ENCODE data around the gene C16orf87.
A peak's percentile ranks its signal among the peaks of the same experiment; 100 is the strongest.
"Not testable (repeated sequence)": the region's sequence is repeated elsewhere in the genome, so short reads cannot be mapped to it uniquely, and the experiment has no call there.

Gene C16orf87

DNA sequence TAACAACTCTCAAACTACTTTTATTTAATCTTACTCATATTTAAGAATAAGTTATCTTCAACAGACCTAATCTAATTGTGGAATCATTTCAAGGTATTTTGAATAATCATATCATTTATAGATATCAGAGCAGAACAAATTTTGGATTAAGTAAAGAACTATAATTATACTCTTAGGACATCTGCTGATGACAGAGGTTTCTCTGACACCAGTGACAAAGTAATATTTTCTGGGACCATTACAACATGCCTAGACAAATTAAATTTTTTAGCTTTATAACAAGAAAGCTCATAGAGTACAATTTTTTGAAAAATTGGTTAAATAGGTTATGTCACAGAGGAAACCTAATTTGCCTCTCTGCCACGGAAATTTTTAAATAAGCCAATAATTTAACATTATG, 30.5 kb downstream of the C16orf87 start:
- no peak for DNase-seq (ENCODE audit: low read depth in 2 of 2)

DNA sequence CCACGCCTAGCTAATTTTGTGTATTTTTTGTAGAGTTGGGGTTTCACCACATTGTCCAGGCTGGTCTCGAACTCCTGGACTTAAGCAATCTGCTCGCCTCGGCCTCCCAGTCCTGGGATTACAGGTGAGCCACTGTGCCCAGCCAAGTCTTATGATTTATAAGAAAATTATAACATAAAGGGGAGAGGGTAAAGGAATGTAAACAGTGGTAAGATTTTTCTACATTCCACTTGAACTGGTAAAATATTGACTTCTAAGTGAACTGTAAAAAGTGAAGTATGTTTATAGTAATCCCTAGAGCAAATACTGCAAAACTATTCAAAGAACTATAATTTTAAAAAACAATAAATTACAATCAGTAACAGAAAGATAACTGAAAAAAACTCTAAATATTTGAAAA, 33.5 kb downstream of the C16orf87 start:
- DNase-seq (ENCODE audit: low read depth in 2 of 2) = no peak

DNA sequence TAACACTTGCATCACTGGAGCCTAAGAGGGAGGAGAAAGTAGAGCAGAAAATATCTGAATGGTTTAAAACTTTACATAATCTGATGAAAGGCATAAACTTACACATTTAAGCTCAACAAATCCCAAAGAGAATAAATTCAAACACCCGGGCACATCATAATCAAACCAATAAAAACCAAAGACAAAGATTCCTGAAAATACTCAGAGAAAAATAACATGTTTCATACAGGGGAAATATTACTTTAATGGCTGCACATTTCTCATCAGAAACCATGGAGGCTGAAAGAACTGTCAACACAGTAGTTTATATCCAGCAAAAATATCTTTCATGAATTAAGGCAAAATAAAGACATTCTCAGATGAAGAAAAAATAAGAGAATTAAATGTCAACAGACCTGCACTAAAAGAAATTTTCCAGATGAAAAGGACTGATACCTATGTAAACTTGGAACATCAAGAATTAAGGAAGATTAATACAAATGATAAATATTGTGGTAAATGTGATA, 34.2 kb downstream of the C16orf87 start:
- DNase-seq (ENCODE audit: low read depth in 2 of 2) = no peak

DNA sequence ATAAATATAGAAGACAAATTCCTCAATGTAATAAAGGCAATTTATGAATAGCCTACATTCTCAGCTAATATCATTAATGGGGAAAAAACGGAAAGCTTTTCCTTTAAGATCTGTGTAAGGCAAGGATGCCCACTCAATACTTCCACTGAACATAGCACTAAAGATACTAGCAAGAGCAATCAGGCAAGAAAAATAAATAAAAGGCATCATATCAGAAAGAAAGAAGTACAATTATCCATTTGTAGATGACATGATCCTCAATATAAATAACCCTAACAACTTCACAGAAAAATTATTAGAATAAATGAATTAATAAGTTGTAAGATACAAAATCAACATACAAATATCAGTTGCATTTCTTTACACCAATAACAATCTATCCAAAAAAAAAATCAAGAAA, 37.1 kb downstream of the C16orf87 start:
- no peak for DNase-seq (ENCODE audit: low read depth in 2 of 2)

DNA sequence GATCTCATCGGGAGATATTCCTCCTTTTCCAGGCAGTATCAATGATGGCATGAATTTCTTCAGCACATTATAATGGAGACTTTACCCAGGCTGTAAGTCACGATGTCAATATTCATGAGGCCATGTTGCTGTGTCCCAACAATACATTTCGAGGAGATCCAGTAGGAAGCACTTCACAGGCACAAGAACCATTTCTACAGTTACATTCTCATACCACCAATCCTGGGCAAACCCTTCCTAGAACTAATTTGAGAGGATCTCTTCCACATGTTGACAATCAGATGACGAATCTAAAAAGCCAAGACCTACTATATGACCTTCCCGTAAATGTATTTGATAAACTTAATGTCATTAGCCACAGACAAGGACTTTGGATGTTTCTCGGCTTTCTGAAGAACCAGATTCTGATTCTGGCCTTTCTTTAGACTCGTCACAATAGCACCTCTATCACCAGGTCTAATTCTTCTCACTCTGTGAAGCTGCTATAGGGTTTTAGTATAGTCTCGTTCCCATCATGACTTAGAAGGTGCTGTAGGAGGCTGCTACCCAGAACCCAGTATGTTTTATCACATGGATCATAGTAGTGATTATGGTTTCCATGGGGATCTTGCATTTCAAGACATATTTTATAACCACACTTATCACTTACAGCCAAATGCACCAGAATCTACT, 40.2 kb downstream of the C16orf87 start:
- no peak for DNase-seq (ENCODE audit: low read depth in 2 of 2)

DNA sequence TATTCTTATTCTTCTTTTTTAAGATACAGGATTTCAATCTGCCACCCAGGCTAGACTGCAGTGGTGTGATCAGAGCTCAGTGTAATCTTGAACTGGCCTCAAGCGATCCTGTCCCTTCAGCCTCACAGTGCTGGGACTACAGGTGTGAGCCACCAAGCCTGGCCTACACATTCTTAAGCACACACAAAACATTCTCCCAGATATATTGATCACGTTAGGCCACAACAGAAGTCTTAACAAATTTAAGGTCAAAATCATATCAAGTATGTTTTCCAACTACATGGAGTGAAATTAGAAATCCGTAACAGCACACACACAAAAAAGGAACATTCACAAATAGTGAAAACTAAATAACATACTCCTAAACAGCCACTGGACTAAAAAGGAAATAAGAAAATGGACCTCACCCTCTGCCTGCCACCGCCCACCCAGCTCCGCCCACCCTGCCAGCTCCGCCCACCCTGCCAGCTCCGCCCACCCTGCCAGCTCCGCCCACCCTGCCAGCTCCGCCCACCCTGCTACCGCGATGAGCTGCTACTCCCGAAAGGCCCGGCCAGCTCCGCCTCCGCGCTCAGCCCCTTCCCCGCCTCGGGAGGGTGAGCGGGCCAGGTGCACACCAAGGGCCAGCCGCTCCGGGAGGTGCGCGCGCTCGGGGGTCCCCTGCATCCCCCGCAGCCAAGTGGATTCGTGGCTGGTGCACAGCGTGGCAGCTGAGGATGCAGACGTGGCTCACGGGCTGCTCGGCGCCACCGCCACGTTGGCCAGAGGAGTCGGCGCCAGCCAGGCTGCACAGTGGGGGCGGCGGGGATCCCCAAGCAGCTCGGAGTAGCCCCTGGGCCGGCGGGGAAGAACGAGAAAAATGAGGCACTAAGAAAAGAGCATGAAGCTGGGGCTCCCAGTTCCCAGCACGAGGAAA, 41.2 kb downstream of the C16orf87 start:
- DNase-seq (ENCODE audit: low read depth in 2 of 2) = peak; percentile 60 to 64

DNA sequence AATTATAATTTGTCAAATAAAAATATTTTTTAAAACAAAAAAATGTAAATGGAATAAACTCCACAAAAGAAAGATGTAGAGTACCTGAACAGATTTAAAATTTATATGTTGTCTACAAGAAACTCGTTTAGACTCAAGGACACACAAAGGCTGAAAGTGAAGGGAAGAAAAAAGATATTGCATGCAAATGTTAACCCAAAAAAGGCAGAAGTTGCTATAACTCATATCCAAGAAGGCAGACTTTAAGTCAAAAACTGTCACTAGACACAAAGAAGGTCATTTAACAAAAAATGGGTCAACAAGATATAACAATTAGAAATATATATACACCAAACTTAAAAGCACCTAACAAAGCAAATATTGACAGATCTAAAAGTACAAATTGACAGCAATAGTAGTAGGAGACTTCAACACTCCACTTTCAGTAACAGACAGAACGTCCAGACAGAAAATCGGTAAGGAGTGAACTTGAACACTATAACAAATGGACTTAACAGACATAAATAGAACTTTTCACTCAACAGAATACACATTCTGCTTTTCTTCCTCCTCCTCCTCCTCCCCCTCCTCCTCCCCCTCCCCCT, 42.0 kb downstream of the C16orf87 start:
- no peak for DNase-seq (ENCODE audit: low read depth in 2 of 2)

DNA sequence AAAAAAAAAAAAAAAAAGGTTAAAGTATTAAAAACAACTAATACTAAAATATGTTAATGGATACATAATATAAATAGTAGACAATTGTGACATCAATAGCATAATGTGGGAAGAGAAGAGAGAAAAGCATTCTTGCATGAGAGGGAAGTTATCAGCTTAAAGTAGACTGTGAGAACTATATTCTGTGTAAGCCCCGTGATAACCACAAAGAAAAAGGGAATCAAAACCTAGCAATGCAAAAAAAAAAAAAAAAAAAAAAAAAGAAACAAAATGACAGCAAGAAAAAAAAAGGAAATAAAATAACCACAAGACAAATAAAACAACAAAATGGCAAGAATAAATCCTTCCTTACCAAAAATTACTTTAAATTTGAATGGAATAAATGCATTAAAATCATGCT, 43.1 kb downstream of the C16orf87 start:
- no peak for DNase-seq (ENCODE audit: low read depth in 2 of 2)

DNA sequence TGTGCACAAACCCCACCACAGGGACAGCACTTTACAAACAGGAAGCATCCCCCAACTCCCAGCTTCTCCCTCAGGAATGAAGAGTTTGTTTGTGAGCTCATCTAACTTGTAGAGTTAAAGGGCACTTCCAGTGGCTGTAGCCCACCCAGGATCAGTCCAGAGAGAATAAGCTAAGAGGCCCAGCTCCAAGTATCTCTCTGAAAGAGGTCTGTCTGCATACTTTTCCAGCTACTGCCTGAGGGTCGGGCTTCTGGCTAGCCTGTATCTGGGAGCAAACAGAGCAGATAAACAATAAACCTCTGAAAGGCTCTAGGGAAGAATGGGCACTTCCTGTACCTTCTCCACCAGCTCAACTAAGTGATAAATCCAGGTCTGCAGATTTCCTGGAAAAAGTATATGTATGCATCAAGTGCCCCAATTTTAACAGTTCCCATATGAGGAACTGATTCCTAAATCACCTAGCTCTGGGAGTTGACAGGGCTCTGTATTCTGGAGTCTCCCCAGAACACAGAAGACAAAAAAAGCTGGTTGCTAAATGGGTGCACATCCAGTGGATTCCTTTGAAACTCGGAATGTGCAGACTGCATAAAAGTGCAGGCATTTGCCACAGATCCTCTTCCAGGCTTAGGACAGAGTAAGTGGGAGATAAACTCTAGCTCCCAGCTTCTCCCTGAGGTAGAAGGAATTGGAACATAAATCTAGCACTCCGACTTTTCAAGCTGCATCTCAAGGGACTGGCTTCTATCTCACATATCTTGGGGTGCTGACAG, 45.7 kb downstream of the C16orf87 start:
- DNase-seq (ENCODE audit: low read depth in 2 of 2) = no peak

DNA sequence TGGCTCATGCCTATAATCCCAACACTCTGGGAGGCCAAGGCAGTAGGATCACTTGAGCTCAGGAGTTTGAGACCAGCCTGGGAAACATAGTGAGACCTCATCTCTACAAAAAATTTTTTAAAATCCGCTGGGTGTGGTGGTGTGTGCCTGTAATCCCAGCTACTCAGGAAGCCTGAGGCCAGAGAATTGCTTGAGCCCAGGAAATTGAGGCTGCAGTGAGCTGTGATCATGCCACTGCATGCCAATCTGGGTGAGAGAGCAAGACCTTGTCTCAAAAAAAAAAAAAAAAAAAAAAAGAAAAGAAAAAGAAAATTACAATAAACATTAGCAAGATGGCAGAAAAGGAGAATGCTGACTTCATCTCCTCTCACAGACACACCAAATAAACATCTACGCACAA, 46.4 kb downstream of the C16orf87 start:
- not testable (repeated sequence) for DNase-seq (ENCODE audit: low read depth in 2 of 2)

DNA sequence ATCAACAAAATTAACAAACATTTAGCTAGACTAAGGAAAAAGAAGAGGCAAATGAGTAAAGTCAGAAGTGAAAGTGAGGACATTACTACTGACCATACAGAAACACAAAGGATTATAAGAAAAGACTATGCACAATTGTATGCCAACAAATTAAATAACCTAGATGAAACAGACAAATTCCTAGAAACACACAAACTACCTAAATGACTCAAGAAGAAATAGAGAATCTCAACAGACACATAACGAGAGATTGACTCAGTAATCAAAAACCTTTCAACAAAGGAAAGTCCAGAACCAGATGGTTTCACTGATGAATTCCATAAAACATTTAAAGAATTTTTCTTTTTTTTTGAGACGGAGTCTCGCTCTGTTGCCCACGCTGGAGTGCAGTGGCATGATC, 47.2 kb downstream of the C16orf87 start:
- DNase-seq (ENCODE audit: low read depth in 2 of 2) = no peak

DNA sequence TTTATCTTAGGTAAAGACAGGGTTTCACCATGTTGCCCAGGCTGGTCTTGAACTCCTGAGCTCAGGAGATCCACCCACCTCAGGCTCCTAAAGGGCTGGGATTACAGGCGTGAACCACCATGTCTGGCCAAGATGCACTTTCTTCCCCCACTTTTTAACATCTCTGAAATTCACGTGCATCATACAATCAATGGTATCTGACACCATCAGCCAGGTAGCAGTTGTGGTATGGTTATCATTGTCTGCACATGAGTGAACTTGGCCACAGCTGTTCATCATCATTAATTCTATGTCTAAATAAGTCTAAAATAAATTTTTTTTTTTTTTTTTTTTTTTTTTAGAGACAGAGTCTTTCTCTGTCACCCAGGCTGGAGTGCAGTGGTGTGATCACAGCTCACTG, 48.7 kb downstream of the C16orf87 start:
- DNase-seq (ENCODE audit: low read depth in 2 of 2) = no peak

DNA sequence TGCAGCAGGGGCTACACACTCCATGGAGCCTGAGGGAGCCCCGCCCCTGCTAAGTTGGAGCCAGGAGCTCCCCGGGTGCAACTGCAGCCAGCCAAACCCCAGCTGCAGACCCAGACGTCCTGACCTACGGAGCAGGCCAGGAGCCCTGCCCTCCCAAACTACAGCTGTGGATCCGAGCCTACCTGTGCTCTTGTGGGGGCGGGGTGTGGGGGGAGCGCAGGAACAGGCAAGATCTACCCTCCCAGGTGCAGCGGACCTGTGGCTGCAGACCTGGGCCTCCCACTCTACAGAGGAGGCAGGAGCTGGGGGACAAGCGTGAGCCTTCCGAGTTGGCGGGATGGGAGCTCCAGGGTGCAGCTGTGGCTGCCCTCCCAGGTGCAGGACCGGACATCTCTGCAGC, 53.2 kb downstream of the C16orf87 start:
- DNase-seq (ENCODE audit: low read depth in 2 of 2) = no peak

DNA sequence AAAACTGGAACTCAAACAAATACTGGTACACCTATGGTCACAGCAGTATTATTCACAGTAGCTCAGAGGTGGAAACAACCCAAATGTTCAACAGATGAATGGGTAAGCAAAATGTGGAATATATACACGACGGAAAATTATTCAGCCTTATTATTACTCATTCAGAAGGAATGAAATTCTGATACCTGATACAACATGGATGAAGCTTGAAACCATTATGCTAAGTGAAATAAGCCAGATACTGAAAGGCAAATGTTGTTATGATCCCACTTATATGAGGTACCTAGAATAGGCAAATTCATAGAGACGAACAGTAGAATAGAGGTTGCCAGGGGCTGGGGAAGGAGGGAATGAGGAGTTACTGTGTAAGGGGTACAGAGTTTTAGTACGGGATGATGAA, 55.8 kb downstream of the C16orf87 start:
- DNase-seq (ENCODE audit: low read depth in 2 of 2) = no peak

DNA sequence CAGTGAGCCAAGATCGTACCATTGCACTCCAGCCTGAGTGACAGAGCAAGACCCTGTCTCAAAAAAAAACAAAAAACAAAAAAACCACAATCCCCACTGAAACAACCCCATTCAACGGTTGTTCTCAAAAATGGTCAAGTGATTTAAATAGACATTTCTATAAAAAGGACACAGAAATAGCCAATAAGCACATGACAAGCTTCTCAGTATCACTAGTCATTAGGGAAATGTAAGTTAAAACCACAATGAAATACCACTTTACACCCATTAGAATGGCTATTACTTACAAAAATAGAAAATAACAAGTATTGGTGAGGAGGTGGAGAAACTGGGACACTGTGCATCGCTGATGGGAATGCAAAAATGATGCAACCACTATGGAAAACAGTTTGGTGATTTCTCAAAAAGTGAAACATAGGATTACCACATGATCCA, 56.2 kb downstream of the C16orf87 start:
- DNase-seq (ENCODE audit: low read depth in 2 of 2) = no peak

DNA sequence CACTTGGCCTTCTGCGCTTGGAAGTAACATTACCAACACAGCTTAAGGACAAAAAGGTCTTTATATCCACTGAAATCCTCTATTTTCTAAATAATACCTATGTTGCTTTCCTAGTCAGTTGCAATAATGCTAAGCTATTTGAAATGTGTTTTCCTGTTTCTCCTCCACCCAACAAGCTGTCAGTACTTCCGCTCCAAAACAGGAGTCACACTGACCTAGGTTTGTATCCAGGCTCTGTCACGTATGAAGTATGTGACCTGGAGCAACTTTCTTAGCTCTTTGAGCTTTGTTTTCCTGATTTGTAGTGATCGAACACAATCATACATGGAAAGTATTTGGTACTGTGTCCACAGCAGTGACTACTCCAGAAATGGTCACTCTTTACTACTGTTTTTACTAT, 58.5 kb downstream of the C16orf87 start:
- DNase-seq (ENCODE audit: low read depth in 2 of 2) = no peak

DNA sequence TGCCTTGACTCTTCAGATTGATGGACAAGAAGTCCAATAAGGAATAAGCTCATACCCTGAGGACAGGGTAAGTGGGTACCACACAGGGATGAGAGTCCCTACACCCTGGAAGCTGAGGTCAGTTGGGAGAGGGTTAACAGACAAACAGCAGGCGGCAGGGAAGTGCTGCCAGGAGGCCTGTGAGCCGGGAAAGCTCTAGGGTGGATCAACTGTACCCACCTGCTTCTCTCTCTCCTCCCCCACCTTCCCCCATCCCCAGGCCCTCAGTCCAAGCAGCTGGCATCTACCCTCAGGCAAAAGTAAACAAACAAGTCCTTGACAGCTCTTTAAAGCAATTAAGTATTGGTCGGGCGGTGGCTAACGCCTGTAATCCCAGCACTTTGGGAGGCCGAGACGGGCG, 62.2 kb downstream of the C16orf87 start:
- DNase-seq (ENCODE audit: low read depth in 2 of 2) = no peak

DNA sequence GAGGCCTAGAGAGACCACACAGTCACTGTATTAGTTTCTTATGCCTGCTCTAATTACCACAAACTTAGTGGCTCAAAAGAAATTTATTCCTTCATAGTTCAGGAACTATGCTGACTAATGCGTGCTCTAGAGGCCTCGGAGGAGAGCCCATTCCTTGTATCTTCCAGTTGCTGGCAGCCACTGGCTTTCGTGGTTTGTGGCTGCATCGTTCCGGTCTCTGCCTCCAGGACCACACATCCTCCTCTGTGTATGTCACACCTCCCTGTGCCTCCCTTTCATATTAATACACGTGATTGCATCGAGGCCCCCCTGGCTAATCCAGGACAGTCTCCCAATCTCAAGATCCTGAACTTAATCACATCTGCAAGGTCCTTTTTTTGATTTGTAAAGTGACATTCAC, 65.9 kb downstream of the C16orf87 start:
- DNase-seq (ENCODE audit: low read depth in 2 of 2) = no peak

DNA sequence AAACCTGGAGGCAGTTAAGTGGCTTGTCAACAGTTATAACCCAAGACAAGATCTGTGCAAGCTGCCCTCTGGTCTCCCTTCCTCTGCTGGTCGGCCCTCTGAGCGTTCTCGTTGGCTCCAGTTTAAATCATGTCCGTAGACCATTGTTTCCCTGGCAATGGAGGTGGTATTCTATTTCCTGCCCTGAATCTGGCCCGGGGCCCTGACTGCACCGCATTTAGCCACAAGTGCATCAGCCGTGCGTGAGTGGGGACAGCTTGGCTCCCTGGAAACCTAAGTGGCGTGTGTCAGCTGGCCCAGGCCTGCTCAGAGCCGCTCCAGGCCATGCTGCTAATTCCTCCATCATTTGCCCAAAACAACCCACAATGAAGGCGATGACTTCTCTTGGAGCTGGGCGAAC, 67.8 kb downstream of the C16orf87 start:
- no peak for DNase-seq (ENCODE audit: low read depth in 2 of 2)

DNA sequence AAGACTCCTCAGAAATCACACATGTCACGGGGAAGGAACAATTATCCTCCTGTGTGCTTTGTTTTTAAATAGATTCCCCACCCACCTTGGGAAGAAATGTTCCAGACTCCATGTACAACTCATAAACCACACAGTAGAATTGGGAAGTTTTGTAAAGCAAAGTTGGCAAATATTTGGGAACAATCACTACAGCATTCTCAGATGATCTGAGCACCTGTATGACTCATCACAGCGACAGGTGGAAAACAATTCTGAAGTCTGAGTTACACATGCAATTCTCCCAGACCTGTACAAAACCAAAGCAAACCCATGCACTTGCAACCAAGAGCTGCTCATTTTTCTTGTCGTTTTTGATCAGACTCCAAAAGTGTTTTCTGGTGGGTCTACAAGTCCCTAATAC, 68.4 kb downstream of the C16orf87 start:
- no peak for DNase-seq (ENCODE audit: low read depth in 2 of 2)

DNA sequence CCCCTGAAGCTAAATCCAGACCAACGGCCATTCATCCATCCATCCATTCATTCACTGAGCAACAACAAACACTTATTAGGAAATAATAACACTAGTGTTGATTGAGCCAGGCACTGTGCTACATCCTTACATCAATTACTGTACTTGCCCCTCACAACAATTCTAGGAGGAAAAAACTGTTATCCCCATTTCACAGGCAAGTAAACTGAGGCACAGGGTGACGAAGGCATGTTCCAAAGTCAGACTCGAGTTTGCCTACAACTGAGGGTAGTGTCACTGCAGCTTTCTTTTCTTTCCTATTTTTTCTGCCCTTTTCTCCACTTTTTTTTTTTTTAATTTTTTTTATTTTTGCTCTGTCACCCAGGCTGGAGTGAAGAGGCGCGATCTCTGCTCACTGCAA, 71.7 kb downstream of the C16orf87 start:
- no peak for DNase-seq (ENCODE audit: low read depth in 2 of 2)
